Measurements from ENCODE around the gene ABHD12. TPM values are rescaled to one million over a fixed set of nuclear protein-coding genes. Genes with fewer than 3 reads are reported as not detected.
"Not testable (repeated sequence)": the region's sequence is repeated elsewhere in the genome, so short reads cannot be mapped to it uniquely, and the experiment has no call there.

The ABHD12 gene
- total RNA-seq, 4 donors from 2014 or later: 11.9 to 18.4 (median 13.8) TPM

GRCh38 chr20:25340380-25340779 lies 50.3 kb downstream of the ABHD12 start:
- Histone ChIP-seq H3K4me3 (no peak overlapping the region), H3K27me3 (no peaks in the 10 kb centered on the region), H3K27ac (no peak overlapping the region), H3K4me1 (peaks cover 0 to 4% of the 10 kb centered on the region in 2 donors), H3K9me3 (no peaks in the 10 kb centered on the region), H3K36me3 (no peaks in the 10 kb centered on the region)
- no peak for TF ChIP-seq CTCF (IDR thresholded peaks at IDR 0.05 in 4 of 5, conservative IDR thresholded peaks at IDR 0.05 in 1 of 5)
- TF ChIP-seq POLR2A (IDR thresholded peaks at IDR 0.05): no peak
- ATAC-seq (no peak), DNase-seq (no peak)
- intact Hi-C loops (cut with DNase I; ENCODE audit: low total_unique reads) (no loop called here), in situ Hi-C loops (cut with MboI; ENCODE audit: low sequenced_read_pairs in 4 of 4) (no loop called here)

GRCh38 chr20:25339608-25340007 lies 51.0 kb downstream of the ABHD12 start:
- in situ Hi-C loops (cut with MboI; ENCODE audit: low sequenced_read_pairs in 4 of 4) (no loop called here), intact Hi-C loops (cut with DNase I; ENCODE audit: low total_unique reads) (no loop called here)
- H3K27ac ChIP-seq: no peak overlapping the region
- TF ChIP-seq CTCF (IDR thresholded peaks at IDR 0.05 in 4 of 5, conservative IDR thresholded peaks at IDR 0.05 in 1 of 5) (no peak), POLR2A (IDR thresholded peaks at IDR 0.05) (no peak)
- H3K36me3 ChIP-seq: no peaks in the 10 kb centered on the region
- ATAC-seq: no peak
- DNase-seq: no peak
- no peaks in the 10 kb centered on the region for H3K27me3 ChIP-seq
- H3K9me3 ChIP-seq: no peaks in the 10 kb centered on the region
- peaks cover 0 to 4% of the 10 kb centered on the region in 2 donors for H3K4me1 ChIP-seq
- H3K4me3 ChIP-seq: no peak overlapping the region

DNA sequence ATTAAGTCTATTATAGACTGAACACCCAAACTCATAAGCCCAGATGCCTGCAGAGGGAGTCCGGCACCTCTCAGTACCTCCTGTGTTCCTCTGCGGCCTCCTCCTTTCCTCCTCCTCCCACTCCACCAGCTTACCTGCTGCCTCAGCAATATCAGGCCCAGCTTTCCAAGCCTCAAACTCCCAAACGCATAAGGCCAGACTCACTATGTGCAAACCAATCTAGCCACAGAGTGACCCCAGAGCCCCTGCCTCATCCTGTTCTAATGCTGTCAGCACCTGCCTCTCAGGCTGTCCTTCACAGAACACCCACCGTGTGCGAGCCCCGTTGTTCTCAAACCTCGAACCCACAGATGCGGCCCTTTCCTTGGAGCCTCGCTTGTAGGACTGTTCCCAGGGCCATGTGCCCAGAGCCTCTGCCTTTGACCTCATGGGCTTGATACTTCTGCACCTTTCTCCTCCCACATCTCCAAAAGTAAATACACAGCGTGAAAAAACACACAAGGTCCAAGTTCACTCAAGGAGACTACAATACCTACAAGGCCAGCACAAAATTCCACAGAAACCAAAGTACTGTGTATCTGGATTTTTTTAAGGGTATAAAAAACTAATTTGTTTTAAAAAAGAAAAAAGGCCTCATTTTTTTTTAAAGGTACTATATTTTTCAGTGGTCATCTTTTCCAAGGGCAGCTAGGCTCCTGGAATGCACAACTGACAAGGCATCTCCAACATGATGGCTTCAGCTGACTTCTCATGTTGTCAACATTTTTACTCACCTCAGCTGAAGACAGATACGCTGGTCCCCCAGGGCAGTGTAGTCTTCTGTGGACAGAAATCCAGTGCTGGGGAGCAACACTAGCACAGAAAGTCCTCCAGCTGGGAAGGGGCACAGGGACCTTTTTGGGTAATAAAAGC lies 52.3 kb downstream of the ABHD12 start:
- Histone ChIP-seq H3K36me3 (no peaks in the 10 kb centered on the region), H3K27me3 (no peaks in the 10 kb centered on the region), H3K27ac (no peak overlapping the region), H3K9me3 (no peaks in the 10 kb centered on the region), H3K4me1 (no peaks in the 10 kb centered on the region), H3K4me3 (no peak overlapping the region)
- TF ChIP-seq CTCF (IDR thresholded peaks at IDR 0.05 in 4 of 5, conservative IDR thresholded peaks at IDR 0.05 in 1 of 5) (no peak), POLR2A (IDR thresholded peaks at IDR 0.05) (no peak)
- DNase-seq (no peak), ATAC-seq (no peak)
- in situ Hi-C loops (cut with MboI; ENCODE audit: low sequenced_read_pairs in 4 of 4) (no loop called here), intact Hi-C loops (cut with DNase I; ENCODE audit: low total_unique reads) (no loop called here)

- TF ChIP-seq CTCF (IDR thresholded peaks at IDR 0.05 in 4 of 5, conservative IDR thresholded peaks at IDR 0.05 in 1 of 5) (no peak), POLR2A (IDR thresholded peaks at IDR 0.05) (no peak)
- Histone ChIP-seq H3K36me3 (no peaks in the 10 kb centered on the region), H3K9me3 (no peaks in the 10 kb centered on the region), H3K4me3 (no peak overlapping the region), H3K4me1 (no peaks in the 10 kb centered on the region), H3K27ac (no peak overlapping the region), H3K27me3 (no peaks in the 10 kb centered on the region)
- no peak for DNase-seq
- in situ Hi-C loops (cut with MboI; ENCODE audit: low sequenced_read_pairs in 4 of 4) (no loop called here), intact Hi-C loops (cut with DNase I; ENCODE audit: low total_unique reads) (no loop called here)
- ATAC-seq: no peak
These were observed 53.8 kb downstream of the ABHD12 start for GRCh38 chr20:25336561-25337422.

DNA sequence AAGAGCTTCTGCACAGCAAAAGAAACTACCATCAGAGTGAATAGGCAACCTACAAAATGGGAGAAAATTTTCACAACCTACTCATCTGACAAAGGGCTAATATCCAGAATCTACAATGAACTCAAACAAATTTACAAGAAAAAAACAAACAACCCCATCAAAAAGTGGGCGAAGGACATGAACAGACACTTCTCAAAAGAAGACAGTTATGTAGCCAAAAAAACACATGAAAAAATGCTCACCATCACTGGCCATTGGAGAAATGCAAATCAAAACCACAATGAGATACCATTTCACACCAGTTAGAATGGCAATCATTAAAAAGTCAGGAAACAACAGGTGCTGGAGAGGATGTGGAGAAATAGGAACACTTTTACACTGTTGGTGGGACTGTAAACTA lies 55.7 kb downstream of the ABHD12 start:
- H3K27ac ChIP-seq; H3K36me3 ChIP-seq; intact Hi-C loops (cut with DNase I; ENCODE audit: low total_unique reads); H3K4me1 ChIP-seq; H3K4me3 ChIP-seq; in situ Hi-C loops (cut with MboI; ENCODE audit: low sequenced_read_pairs in 4 of 4); H3K9me3 ChIP-seq; H3K27me3 ChIP-seq; ATAC-seq; DNase-seq: not testable (repeated sequence)
